Body of pancreas (tissue), 4 donors: Measurements from ENCODE around the gene MMP24. TPM values are rescaled to one million over a fixed set of nuclear protein-coding genes. Genes with fewer than 3 reads are reported as not detected.

Experiments
- ATAC-seq: fragments of 150-250 bp; one replicate; pipeline ENCODE4 v1.9.1; 2016
- DNase-seq, 4 donors: peaks; one replicate each; pipeline ENCODE4 v3.0.0-alpha.2; 2019
- H3K27ac ChIP-seq, 4 donors: fragments of 200-600 bp; sonication (generic); 1 replicate in 3 of 4; 2 replicates in 1 of 4; pipeline versions ENCODE4 v1.5.1 to v1.6.1; 2016 to 2019; ENCODE audit warnings: mild to moderate bottlenecking in 1 of 4, mixed read lengths in 1 of 4, moderate library complexity in 1 of 4
- H3K27me3 ChIP-seq, 2 donors: fragments of 200-600 bp; sonication (generic); one replicate each; pipeline ENCODE4 v1.6.0; 2016; ENCODE audit warnings: mild to moderate bottlenecking in 1 of 2
- H3K36me3 ChIP-seq, 2 donors: fragments of 200-600 bp; sonication (generic); replicated peaks in 1 of 2; 2 replicates each; pipeline ENCODE4 v1.5.1; 2016; ENCODE audit warnings: low read depth in 2 of 2; ENCODE audit not compliant: insufficient read depth in 1 of 2
- H3K4me1 ChIP-seq: fragments of 200-600 bp; sonication (generic); one replicate; pipeline ENCODE4 v1.6.0; 2016
- H3K4me3 ChIP-seq, 2 donors: fragments of 200-600 bp; sonication (generic); 1 replicate in 1 of 2; 2 replicates in 1 of 2; pipeline ENCODE4 v1.5.1; 2016 to 2019
- H3K9me3 ChIP-seq, 3 donors: fragments of 200-600 bp; sonication (generic); 1 replicate in 2 of 3; 2 replicates in 1 of 3; pipeline ENCODE4 v1.5.1; 2016
- POLR2A ChIP-seq, 3 donors: fragments of 450-650 bp; IDR thresholded peaks; one replicate each; pipeline ENCODE4 v1.6.1; 2016; ENCODE audit warnings: antibody characterized with exemption in 3 of 3, mild to moderate bottlenecking in 2 of 3
- WGBS, 2 donors: methylation state at CpG; one replicate each; pipeline ENCODE4 v1.1.5; 2017; 5-methylcytosine and 5-hydroxymethylcytosine counted together
- intact Hi-C: fragments of 100-400 bp; cut with DNase I; formaldehyde crosslinking; loops from one replicate; pipeline ENCODE4 v1.15.1; 2023
- total RNA-seq, 2 donors: library from RNA; depleted of rRNA; stranded (reverse); fragments of >200 nt; gene quantifications; one replicate each; pipeline ENCODE4 v1.1.0, GENCODE V29; 2016
- TF ChIP-seq, protein P1 (sequence below), 7 experiments: fragments of 450-650 bp in 4 of 7; fragments of 200-600 bp in 3 of 7; sonication (generic) in 3 of 7; IDR thresholded peaks; one replicate each; pipeline ENCODE4 v1.5.1; 2016 to 2019; ENCODE audit warnings: antibody characterized with exemption in 7 of 7

Gene MMP24
- total RNA-seq, 2 donors from 2014 or later, result 3.0 to 9.3 TPM

DNA sequence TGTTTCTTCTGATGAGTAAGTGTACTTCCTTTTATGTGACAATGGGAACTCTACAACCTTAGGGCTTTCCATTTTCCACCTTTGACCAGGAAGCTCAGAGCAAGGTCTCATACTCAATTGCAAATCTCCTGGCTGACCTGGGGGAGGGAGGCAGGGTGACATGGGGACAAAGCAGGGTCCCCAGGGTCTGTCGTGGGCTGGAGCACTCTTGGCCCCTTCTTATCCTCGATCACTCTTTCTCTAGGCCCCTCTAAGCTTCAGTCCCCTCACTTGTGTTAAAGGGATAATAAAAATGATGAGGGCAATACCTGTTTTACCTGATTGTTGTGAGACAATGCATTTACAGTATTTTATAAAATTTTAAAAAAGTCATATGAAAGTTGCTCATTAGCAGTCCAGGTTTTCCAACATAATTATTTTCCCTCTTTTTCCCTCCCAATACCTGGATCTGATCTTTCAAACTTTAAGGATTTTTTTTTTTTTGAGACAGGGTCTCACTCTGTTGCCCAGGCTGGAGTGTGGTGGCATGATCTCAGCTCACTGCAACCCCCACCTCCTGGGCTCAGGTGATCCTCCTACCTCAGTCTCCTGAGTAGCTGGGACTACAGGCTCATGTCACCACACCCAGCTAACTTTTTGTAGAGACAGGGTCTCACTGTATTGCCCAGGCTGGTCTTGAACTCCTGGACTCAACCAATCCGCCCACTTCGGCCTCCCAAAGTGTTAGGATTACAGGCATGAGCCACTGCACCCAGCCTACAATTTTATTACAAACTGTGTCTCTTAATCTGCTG is 74.2 kb downstream of the MMP24 start:
- Histone ChIP-seq H3K4me1 (peaks cover 7% of the 10 kb centered on the region), H3K27me3 (no peaks in the 10 kb centered on the region), H3K9me3 (no peaks in the 10 kb centered on the region), H3K4me3 (no peak overlapping the region), H3K27ac (no peak overlapping the region), H3K36me3 (no peaks in the 10 kb centered on the region)
- TF ChIP-seq, protein P1, sequence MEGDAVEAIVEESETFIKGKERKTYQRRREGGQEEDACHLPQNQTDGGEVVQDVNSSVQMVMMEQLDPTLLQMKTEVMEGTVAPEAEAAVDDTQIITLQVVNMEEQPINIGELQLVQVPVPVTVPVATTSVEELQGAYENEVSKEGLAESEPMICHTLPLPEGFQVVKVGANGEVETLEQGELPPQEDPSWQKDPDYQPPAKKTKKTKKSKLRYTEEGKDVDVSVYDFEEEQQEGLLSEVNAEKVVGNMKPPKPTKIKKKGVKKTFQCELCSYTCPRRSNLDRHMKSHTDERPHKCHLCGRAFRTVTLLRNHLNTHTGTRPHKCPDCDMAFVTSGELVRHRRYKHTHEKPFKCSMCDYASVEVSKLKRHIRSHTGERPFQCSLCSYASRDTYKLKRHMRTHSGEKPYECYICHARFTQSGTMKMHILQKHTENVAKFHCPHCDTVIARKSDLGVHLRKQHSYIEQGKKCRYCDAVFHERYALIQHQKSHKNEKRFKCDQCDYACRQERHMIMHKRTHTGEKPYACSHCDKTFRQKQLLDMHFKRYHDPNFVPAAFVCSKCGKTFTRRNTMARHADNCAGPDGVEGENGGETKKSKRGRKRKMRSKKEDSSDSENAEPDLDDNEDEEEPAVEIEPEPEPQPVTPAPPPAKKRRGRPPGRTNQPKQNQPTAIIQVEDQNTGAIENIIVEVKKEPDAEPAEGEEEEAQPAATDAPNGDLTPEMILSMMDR (IDR thresholded peaks at IDR 0.05), result no peak
- no peak for TF ChIP-seq POLR2A (IDR thresholded peaks at IDR 0.05)
- no peak for DNase-seq
- no peak for ATAC-seq
- whole genome bisulfite sequencing, 2 donors, result 72 to 73% methylated on average over 4 of the region's 4 CpGs
- intact Hi-C loops, result no loop called here

DNA sequence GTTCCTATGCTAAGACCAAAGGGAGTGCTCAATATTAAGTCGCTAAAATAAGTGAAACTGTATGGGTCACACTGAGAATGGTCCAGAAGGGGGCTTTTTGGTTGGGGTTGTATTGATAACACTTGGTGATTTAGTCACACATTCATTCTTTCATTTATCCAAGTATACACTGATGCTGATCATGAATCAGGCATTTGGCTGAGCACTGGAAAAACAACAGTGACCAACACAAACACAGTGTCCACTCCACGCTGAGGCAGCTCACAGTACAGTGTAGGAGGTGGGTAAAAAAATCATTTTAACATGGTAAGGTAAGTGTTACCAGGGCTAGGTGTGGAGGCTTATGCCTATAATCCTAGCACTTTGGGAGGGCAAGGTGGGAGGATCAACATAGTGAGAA is 74.9 kb downstream of the MMP24 start:
- no peak for TF ChIP-seq POLR2A (IDR thresholded peaks at IDR 0.05)
- TF ChIP-seq, protein P1 (IDR thresholded peaks at IDR 0.05), result no peak
- Histone ChIP-seq H3K9me3 (no peaks in the 10 kb centered on the region), H3K4me1 (peaks cover 7% of the 10 kb centered on the region), H3K4me3 (no peak overlapping the region), H3K36me3 (no peaks in the 10 kb centered on the region), H3K27ac (no peak overlapping the region), H3K27me3 (no peaks in the 10 kb centered on the region)
- 78 to 85% methylated on average over 2 of the region's 2 CpGs for WGBS, 2 donors
- DNase-seq (no peak), ATAC-seq (no peak)
- intact Hi-C loops, result no loop called here

DNA sequence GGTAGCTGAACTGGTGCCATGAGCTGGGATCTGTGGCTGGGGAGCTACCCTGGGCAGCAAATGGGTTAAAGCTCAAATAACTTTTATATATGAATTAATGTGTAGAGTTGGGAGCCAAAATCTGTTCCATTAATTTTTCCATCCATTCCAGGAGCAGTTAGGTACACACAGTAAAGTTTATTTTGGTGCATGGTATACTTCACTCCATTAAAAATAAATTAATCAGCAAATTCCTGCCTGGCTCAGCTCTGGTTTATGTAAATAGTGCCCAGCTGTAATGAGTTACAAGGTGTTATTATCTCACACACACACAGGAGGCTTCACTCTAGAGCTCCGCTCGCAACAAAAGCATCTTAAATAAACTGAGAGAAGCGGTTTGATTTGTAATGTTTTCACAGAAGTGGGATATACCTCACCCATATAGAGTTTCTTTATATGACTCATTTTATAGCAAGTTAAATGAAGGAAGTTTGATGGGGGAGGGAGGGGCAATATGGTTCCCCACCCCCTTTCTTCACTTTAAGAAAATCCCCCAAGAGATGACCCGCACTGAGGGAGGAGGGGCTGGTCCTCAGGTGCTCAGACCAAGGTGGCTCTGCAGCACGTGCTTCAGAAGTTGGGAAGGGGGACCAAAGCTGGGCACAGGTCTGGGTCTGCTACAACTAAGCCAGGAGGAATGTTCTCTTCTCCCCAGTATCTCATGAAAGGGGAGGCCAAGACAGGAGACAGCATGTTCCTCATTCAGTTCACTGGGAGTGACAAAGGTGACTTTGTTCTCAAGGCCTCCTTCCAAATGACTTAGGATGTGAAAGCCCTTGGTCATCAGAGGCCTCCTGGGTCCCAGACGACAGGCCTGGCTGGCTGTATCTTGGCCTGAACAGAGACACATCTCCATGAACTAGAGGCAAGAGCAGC is 76.2 kb downstream of the MMP24 start:
- no peak for ATAC-seq
- Histone ChIP-seq H3K36me3 (no peaks in the 10 kb centered on the region), H3K4me1 (peaks cover 17% of the 10 kb centered on the region), H3K4me3 (no peak overlapping the region), H3K9me3 (no peaks in the 10 kb centered on the region), H3K27me3 (no peaks in the 10 kb centered on the region), H3K27ac (no peak overlapping the region)
- 78 to 89% methylated on average over 6 of the region's 6 CpGs for WGBS, 2 donors
- TF ChIP-seq, protein P1 (IDR thresholded peaks at IDR 0.05), result no peak
- TF ChIP-seq POLR2A (IDR thresholded peaks at IDR 0.05), result no peak
- no peak for DNase-seq
- intact Hi-C loops, result no loop called here

DNA sequence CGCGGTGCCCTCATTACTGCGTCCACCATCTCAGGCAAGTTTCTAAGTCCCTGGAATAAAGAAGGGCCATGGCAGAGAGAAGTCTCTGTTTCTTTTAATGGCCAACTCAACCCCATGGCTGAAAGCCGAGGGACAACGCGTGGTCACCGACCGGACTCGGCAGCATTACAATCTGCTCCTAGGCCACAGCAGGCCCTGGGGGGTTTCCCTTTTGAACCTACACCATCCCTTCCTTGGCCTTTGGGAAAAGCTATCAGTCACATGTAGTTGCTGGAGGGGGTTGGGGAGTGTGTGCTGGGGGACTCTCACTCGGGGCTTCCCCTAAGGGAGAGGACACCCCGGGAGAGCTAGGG is 76.9 kb downstream of the MMP24 start:
- WGBS, 2 donors, result 53 to 76% methylated on average over 9 to 11 of the region's 11 CpGs

More for the DNA sequence above, 76.9 kb downstream of the MMP24 start:
- H3K4me1 ChIP-seq, result peaks cover 20% of the 10 kb centered on the region
- H3K4me3 ChIP-seq, result no peak overlapping the region
- no peaks in the 10 kb centered on the region for H3K27me3 ChIP-seq
- DNase-seq (no peak), ATAC-seq (no peak)
- H3K27ac ChIP-seq, result no peak overlapping the region
- no peaks in the 10 kb centered on the region for H3K36me3 ChIP-seq
- intact Hi-C loops, result no loop called here
- TF ChIP-seq, protein P1 (IDR thresholded peaks at IDR 0.05), result no peak
- TF ChIP-seq POLR2A (IDR thresholded peaks at IDR 0.05), result no peak
- no peaks in the 10 kb centered on the region for H3K9me3 ChIP-seq
